T follicular helper cell (primary cell): ENCODE results near the gene PTPN6.

Experiments used
- DNase-seq: peaks from one replicate; pipeline ENCODE4 v3.0.0-alpha.2; 2020; ENCODE audit warnings: low read depth

The PTPN6 gene

GRCh38 chr12:6923003-6923732, 28.0 kb upstream of the PTPN6 start:
- DNase-seq = no peak

GRCh38 chr12:6923851-6924250, 27.3 kb upstream of the PTPN6 start:
- no peak for DNase-seq

DNA sequence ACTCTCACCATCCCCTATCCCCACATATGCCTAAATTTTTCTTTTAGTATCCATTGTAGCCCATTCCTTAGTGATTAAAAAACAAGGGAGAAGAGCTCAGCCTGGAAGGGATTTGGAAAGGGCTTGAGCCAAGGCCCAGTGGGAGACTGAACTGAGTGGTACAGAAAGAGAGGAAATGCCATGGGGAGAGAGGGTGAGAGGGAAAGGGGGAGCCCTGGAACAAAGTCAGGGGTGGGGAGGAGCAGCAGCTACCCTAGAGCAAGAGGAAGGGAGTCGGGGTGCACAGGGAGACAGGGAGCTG, 26.0 kb upstream of the PTPN6 start:
- DNase-seq = no peak

GRCh38 chr12:6925540-6926279, 25.4 kb upstream of the PTPN6 start:
- DNase-seq = no peak

- no peak for DNase-seq
Observed at GRCh38 chr12:6927379-6928021, 23.7 kb upstream of the PTPN6 start, which contains the start of gene ATN1. Gene ATN1 (plus strand): TSS chr12:6927959. CDS start chr12:6934002, 6,043 bp downstream.

GRCh38 chr12:6928022-6928702, 23.0 kb upstream of the PTPN6 start:
- no peak for DNase-seq

DNA sequence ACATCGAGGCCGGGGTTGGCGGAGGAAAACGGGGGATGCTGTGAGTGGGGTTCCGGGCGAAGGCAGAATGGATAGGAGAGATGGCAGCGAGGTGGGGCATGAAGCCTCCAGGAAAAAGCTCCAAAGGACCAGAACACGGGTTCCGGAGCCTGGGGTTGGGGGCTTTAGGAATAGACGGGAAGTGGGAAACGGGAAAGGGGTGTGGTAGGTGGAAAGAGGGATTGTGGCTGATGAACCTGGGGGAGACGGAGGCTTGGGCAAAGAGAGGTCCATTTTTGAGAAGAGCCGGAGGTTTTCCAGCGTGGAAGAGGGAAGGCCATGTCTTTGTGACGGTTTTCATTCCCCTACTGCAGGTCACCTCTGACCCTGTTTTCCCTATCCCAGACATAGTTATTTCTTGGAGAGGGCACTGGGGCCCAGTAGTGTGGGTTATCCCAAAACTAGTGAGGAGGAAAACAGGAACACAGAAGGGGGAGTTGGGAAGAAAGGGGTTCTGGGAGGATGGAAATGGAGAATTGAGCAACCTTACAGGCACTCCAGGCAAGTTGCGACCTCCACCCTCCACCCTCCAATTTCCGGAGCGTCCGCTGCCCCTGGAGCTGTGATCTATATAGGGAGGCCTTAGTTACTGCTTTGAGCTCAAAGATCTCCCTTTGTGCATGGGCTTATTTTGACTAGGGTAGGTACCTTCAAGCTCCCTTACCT, 22.3 kb upstream of the PTPN6 start:
- DNase-seq = no peak

- no peak for DNase-seq
Observed at GRCh38 chr12:6929466-6930452, 21.4 kb upstream of the PTPN6 start.

GRCh38 chr12:6932766-6933165, 18.4 kb upstream of the PTPN6 start:
- no peak for DNase-seq

DNA sequence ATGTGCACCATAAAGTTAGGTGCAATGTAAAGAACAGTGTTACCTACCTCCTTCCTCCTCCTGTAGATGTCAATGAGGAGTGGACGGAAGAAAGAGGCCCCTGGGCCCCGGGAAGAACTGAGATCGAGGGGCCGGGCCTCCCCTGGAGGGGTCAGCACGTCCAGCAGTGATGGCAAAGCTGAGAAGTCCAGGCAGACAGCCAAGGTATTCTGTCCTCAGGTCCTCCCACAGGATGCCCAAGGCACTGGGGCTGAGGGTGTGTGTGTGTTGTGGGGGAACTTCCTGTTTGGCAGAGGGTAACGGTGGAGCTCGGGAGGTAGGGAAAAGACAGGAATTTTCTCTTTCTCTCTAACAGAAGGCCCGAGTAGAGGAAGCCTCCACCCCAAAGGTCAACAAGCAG, 17.0 kb upstream of the PTPN6 start:
- no peak for DNase-seq

GRCh38 chr12:6935371-6936193, 15.6 kb upstream of the PTPN6 start:
- no peak for DNase-seq

- DNase-seq = no peak
Observed at GRCh38 chr12:6936194-6936635, 14.9 kb upstream of the PTPN6 start.

- peak; percentile 55 for DNase-seq
Observed at GRCh38 chr12:6936636-6937480, 14.3 kb upstream of the PTPN6 start.

DNA sequence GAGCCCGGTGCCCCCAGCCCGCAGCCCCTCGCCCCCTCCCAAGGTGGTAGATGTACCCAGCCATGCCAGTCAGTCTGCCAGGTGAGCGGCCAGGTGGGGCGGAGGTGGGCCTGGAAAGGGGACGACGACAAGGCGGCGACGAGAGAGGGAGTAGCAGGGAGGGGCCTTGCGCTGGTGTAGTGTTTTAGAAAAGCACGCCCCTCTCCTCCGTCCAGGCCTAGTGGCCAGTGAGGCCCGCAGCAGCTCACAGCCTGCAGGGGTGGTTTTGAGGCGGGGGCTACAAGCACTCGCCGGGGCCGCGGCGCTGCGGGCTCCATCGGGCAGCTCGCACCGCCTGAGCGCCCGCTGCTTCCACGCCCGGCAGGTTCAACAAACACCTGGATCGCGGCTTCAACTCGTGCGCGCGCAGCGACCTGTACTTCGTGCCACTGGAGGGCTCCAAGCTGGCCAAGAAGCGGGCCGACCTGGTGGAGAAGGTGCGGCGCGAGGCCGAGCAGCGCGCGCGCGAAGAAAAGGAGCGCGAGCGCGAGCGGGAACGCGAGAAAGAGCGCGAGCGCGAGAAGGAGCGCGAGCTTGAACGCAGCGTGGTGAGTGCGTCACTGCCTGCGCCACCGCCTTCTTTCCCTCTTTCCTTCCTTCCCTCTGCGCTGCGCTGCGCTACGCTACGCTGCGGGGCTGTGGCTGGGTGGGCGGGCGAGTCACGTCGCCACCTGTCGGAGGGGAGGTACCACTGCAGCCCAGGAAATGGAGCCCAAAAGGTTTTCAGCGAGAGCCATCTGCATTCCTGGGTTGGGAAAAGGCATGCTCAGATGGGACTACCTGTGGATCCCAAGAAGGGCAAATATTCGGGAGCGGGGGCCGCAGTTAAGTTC, 13.4 kb upstream of the PTPN6 start:
- peak; percentile 90 for DNase-seq

DNA sequence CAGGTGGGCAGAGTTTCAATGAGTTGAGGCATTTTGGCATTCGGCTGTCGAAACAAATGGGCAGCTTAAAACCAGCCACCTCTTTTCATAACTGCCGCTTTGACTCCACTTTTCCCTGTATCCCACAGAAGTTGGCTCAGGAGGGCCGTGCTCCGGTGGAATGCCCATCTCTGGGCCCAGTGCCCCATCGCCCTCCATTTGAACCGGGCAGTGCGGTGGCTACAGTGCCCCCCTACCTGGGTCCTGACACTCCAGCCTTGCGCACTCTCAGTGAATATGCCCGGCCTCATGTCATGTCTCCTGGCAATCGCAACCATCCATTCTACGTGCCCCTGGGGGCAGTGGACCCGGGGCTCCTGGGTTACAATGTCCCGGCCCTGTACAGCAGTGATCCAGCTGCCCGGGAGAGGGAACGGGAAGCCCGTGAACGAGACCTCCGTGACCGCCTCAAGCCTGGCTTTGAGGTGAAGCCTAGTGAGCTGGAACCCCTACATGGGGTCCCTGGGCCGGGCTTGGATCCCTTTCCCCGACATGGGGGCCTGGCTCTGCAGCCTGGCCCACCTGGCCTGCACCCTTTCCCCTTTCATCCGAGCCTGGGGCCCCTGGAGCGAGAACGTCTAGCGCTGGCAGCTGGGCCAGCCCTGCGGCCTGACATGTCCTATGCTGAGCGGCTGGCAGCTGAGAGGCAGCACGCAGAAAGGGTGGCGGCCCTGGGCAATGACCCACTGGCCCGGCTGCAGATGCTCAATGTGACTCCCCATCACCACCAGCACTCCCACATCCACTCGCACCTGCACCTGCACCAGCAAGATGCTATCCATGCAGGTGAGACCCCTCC, 12.6 kb upstream of the PTPN6 start:
- no peak for DNase-seq

GRCh38 chr12:6939191-6939540, 12.0 kb upstream of the PTPN6 start:
- no peak for DNase-seq

GRCh38 chr12:6941267-6941666, 9.9 kb upstream of the PTPN6 start:
- DNase-seq = no peak
